HEK293T (cell line): Measurements from ENCODE around the gene PLEKHD1.
A peak's percentile ranks its signal among the peaks of the same experiment; 100 is the strongest.

ENCODE experiments used
- CTCF ChIA-PET: fragments of 350-600 bp; formaldehyde crosslinking; extraction: SDS; loops from one replicate; lab custom pipeline; 2021; ENCODE audit warnings: antibody characterized with exemption, inconsistent platforms; lab: Yijun Ruan, JAX
- POLR2A ChIA-PET: fragments of 350-600 bp; formaldehyde crosslinking; extraction: SDS; loops from one replicate; lab custom pipeline; 2020; ENCODE audit warnings: antibody characterized with exemption, inconsistent platforms; lab: Yijun Ruan, JAX
- DNase-seq: peaks from one replicate; pipeline ENCODE4 v3.0.0; 2012; ENCODE audit warnings: mixed read lengths; ENCODE audit errors: extremely low spot score
- ARNT ChIP-seq: fragments of 450-650 bp; IDR thresholded peaks from 2 replicates; pipeline ENCODE4 v1.6.1; 2017; ENCODE audit warnings: mild to moderate bottlenecking
- BHLHE40 ChIP-seq: fragments of 450-650 bp; IDR thresholded peaks from 2 replicates; pipeline ENCODE4 v1.6.1; 2016; ENCODE audit warnings: mild to moderate bottlenecking, moderate library complexity, borderline replicate concordance
- CTBP1 ChIP-seq: fragments of 450-650 bp; IDR thresholded peaks from 2 replicates; pipeline ENCODE4 v1.6.1; 2016; ENCODE audit warnings: borderline replicate concordance
- ELF4 ChIP-seq: fragments of 450-650 bp; IDR thresholded peaks from 2 replicates; pipeline ENCODE4 v1.6.1; 2017; ENCODE audit warnings: antibody characterized with exemption
- FOXA1 ChIP-seq: fragments of 450-650 bp; IDR thresholded peaks from 2 replicates; pipeline ENCODE4 v1.6.1; 2016; ENCODE audit warnings: mild to moderate bottlenecking
- FOXK2 ChIP-seq: fragments of 450-650 bp; IDR thresholded peaks from 2 replicates; pipeline ENCODE4 v1.6.1; 2016; ENCODE audit warnings: mild to moderate bottlenecking
- FOXM1 ChIP-seq: fragments of 450-650 bp; IDR thresholded peaks from 2 replicates; pipeline ENCODE4 v1.6.1; 2017; ENCODE audit warnings: mild to moderate bottlenecking, borderline replicate concordance
- HDGF ChIP-seq: fragments of 450-650 bp; IDR thresholded peaks from 2 replicates; pipeline ENCODE4 v1.6.1; 2017; ENCODE audit warnings: antibody characterized with exemption, borderline replicate concordance
- L3MBTL2 ChIP-seq: fragments of 450-650 bp; conservative IDR thresholded peaks from 2 replicates; pipeline ENCODE4 v1.6.1; 2016; ENCODE audit warnings: mild to moderate bottlenecking
- LEF1 ChIP-seq: fragments of 450-650 bp; IDR thresholded peaks from 2 replicates; pipeline ENCODE4 v1.6.1; 2017; ENCODE audit warnings: mild to moderate bottlenecking, borderline replicate concordance
- NFRKB ChIP-seq: fragments of 450-650 bp; IDR thresholded peaks from 2 replicates; pipeline ENCODE4 v1.6.1; 2016; ENCODE audit warnings: mild to moderate bottlenecking, moderate library complexity
- SP1 ChIP-seq: fragments of 450-650 bp; IDR thresholded peaks from 2 replicates; pipeline ENCODE4 v1.6.1; 2017
- SUZ12 ChIP-seq: fragments of 450-650 bp; IDR thresholded peaks from 2 replicates; pipeline ENCODE4 v1.6.1; 2016; ENCODE audit warnings: mild to moderate bottlenecking
- TARDBP ChIP-seq: fragments of 450-650 bp; IDR thresholded peaks from 2 replicates; pipeline ENCODE4 v1.6.1; 2016
- ZNF384 ChIP-seq: fragments of 450-650 bp; IDR thresholded peaks from 2 replicates; pipeline ENCODE4 v1.6.1; 2016
- TF ChIP-seq, protein P1 (sequence below): fragments of 450-650 bp; IDR thresholded peaks from 2 replicates; pipeline ENCODE4 v1.6.1; 2016

The PLEKHD1 gene

DNA sequence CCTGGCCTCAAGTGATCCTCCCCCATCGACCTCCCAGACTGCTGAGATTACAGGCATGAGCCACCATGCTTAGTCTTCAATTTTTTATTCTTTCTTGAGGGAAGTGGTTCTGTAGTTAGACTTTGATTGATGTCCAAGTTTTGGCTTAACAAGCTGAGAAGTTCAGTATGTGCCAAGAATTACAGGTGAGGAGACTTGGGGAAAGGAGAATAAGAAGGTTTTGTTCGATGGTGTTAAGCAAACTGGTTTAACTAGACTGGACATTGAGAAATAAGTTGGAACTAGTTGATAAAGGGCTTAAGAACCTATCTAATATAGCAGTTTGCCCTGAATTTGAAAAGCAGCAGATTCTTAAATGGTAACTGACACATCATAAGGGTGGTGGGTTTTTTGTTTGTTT lies 32.6 kb upstream of the PLEKHD1 start:
- DNase-seq = no peak
- ChIA-PET POLR2A (interaction anchor here (1.0 kb wide), 1 partner anchor 54 kb away, joined by 3 read pairs; the partner anchor contains the start of genes ERH and SLC39A9), CTCF (no interaction called here)
- TF ChIP-seq ZNF384 = no peak

GRCh38 chr14:69458350-69458749 lies 26.2 kb upstream of the PLEKHD1 start:
- no peak for DNase-seq
- POLR2A ChIA-PET = interaction anchor here (1.2 kb wide), 1 partner anchor 60 kb away, joined by 3 read pairs; the partner anchor contains the start of genes ERH and SLC39A9
- no peak for TF ChIP-seq FOXK2
- no peak for TF ChIP-seq ELF4
- TF ChIP-seq NFRKB = no peak
- TF ChIP-seq TARDBP = no peak
- no peak for TF ChIP-seq CTBP1
- no peak for TF ChIP-seq ZNF384
- TF ChIP-seq SUZ12 = no peak
- no peak for TF ChIP-seq HDGF
- no peak for TF ChIP-seq SP1
- no peak for TF ChIP-seq FOXA1
- no peak for TF ChIP-seq L3MBTL2
- TF ChIP-seq, protein P1, sequence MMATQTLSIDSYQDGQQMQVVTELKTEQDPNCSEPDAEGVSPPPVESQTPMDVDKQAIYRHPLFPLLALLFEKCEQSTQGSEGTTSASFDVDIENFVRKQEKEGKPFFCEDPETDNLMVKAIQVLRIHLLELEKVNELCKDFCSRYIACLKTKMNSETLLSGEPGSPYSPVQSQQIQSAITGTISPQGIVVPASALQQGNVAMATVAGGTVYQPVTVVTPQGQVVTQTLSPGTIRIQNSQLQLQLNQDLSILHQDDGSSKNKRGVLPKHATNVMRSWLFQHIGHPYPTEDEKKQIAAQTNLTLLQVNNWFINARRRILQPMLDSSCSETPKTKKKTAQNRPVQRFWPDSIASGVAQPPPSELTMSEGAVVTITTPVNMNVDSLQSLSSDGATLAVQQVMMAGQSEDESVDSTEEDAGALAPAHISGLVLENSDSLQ = no peak
- no peak for TF ChIP-seq FOXM1
- no peak for TF ChIP-seq BHLHE40
- no peak for TF ChIP-seq ARNT
- no peak for TF ChIP-seq LEF1
- CTCF ChIA-PET = interaction anchor here (2.3 kb wide), 1 partner anchor 16 kb away, joined by 6 read pairs; no protein-coding TSS in a partner anchor

DNA sequence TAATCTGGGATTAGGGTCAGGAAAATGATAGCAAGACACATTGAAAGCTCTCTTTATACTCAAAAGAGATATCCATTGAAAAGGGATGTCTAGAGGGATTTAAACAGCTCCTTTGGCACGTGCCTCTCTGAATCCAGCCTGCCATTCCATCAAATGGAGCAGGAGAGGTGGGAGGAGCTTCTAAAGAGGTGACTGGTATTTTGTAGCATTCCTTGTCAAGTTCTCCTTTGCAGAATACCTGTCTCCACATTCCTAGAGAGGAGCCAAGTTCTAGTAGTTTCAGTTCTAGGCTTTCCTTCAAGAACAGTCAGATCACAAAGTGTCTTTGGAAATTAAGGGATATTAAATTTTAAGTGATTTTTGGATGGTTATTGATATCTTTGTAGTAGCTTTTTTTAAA lies 25.4 kb upstream of the PLEKHD1 start:
- no peak for TF ChIP-seq LEF1
- no peak for TF ChIP-seq ARNT
- no peak for TF ChIP-seq L3MBTL2
- TF ChIP-seq, protein P1 = no peak
- TF ChIP-seq BHLHE40 = no peak
- TF ChIP-seq ELF4 = no peak
- no peak for TF ChIP-seq TARDBP
- TF ChIP-seq FOXK2 = no peak
- TF ChIP-seq CTBP1 = no peak
- TF ChIP-seq SP1 = no peak
- no peak for TF ChIP-seq HDGF
- TF ChIP-seq SUZ12 = no peak
- ChIA-PET POLR2A (interaction anchor here (1.2 kb wide), 1 partner anchor 61 kb away, joined by 3 read pairs; the partner anchor contains the start of genes ERH and SLC39A9), CTCF (interaction anchor here (0.6 to 2.3 kb wide), 8 partner anchors 10 to 243 kb away, joined by 3 to 8 read pairs (median 4); no protein-coding TSS in a partner anchor)
- no peak for DNase-seq

- CTCF ChIA-PET = interaction anchor here (0.7 to 2.3 kb wide), 12 partner anchors 9 to 789 kb away, joined by 3 to 8 read pairs (median 4); no protein-coding TSS in a partner anchor
- POLR2A ChIA-PET = interaction anchor here (0.7 kb wide), 1 partner anchor 62 kb away, joined by 4 read pairs; the partner anchor contains the start of genes ERH and SLC39A9
- TF ChIP-seq, protein P1 = peak; percentile 94
- TF ChIP-seq NFRKB (no peak), FOXA1 (no peak)
- DNase-seq = peak; percentile 68
These were observed 24.3 kb upstream of the PLEKHD1 start for GRCh38 chr14:69460093-69460701.

DNA sequence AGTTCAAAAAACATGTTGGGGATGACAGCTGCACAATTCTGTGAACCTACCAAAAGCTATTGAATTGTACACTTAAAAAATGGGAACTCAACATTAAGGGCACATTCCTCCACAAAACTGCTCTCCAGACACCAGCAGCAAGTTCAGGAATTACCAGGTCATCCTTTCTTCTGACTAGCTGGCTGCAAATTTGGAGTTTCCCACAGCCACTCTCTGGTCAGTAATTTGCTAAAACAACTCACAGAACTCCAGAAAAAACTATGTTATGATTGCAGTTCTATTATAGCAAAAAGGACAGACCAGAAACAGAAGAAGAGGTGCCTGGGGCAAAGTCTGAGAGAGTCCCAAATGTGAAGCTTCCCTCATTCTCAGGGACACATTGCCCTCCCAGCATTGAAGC lies 20.1 kb upstream of the PLEKHD1 start:
- DNase-seq = no peak
- CTCF ChIA-PET = interaction anchor here (1.2 kb wide), 1 partner anchor 9 kb away, joined by 8 read pairs; no protein-coding TSS in a partner anchor
- POLR2A ChIA-PET = no interaction called here
- TF ChIP-seq ELF4 (no peak), ARNT (no peak), HDGF (no peak), BHLHE40 (no peak), L3MBTL2 (no peak), FOXM1 (no peak), SP1 (no peak)

- TF ChIP-seq ZNF384 = no peak
- no peak for TF ChIP-seq SP1
- TF ChIP-seq, protein P1 = no peak
- no peak for TF ChIP-seq FOXA1
- TF ChIP-seq LEF1 = no peak
- no peak for TF ChIP-seq FOXK2
- TF ChIP-seq CTBP1 = no peak
- TF ChIP-seq SUZ12 = no peak
- no peak for TF ChIP-seq ELF4
- TF ChIP-seq ARNT = no peak
- no peak for TF ChIP-seq L3MBTL2
- no peak for TF ChIP-seq FOXM1
- ChIA-PET POLR2A (no interaction called here), CTCF (interaction anchor here (1.0 to 1.2 kb wide), 2 partner anchors 9 to 10 kb away, joined by 3 to 8 read pairs; no protein-coding TSS in a partner anchor)
- DNase-seq = no peak
These were observed 19.7 kb upstream of the PLEKHD1 start for GRCh38 chr14:69464829-69465228.
